22Rv1 (cell line): ENCODE measurements around the gene PATJ.

ENCODE experiments used
- H3K27ac ChIP-seq: fragments of 450-650 bp; 2 replicates; pipeline ENCODE4 v1.5.1; 2017
- CTCF ChIP-seq: fragments of 450-650 bp; IDR thresholded peaks from 2 replicates; pipeline ENCODE4 v1.5.1; 2017; ENCODE audit warnings: mild to moderate bottlenecking
- ZFX ChIP-seq: fragments of 450-650 bp; IDR thresholded peaks from 2 replicates; pipeline ENCODE4 v1.6.1; 2017; ENCODE audit warnings: antibody characterized with exemption, borderline replicate concordance

PATJ gene

GRCh38 chr1:61925591-61926298 lies 183.5 kb downstream of the PATJ start:
- H3K27ac ChIP-seq = no peak overlapping the region
- no peak for TF ChIP-seq CTCF

GRCh38 chr1:61926597-61926996 lies 184.3 kb downstream of the PATJ start:
- H3K27ac ChIP-seq = no peak overlapping the region
- no peak for TF ChIP-seq ZFX
- TF ChIP-seq CTCF = no peak

- no peak for TF ChIP-seq CTCF
- no peak for TF ChIP-seq ZFX
- H3K27ac ChIP-seq = no peak overlapping the region
Observed at GRCh38 chr1:61930116-61930645, 187.9 kb downstream of the PATJ start.

GRCh38 chr1:61931587-61932279 lies 189.5 kb downstream of the PATJ start:
- TF ChIP-seq CTCF = no peak
- H3K27ac ChIP-seq = no peak overlapping the region

GRCh38 chr1:61935516-61935915 lies 193.2 kb downstream of the PATJ start:
- no peak overlapping the region for H3K27ac ChIP-seq
- TF ChIP-seq ZFX = no peak
- no peak for TF ChIP-seq CTCF

- TF ChIP-seq CTCF (no peak), ZFX (no peak)
- no peak overlapping the region for H3K27ac ChIP-seq
Observed at GRCh38 chr1:61936839-61937238, 194.6 kb downstream of the PATJ start.

- no peak overlapping the region for H3K27ac ChIP-seq
- no peak for TF ChIP-seq CTCF
- no peak for TF ChIP-seq ZFX
Observed at GRCh38 chr1:61941794-61942193, 199.5 kb downstream of the PATJ start.
